ENCODE data around the gene SMCO3.

Gene SMCO3

GRCh38 chr12:14828892-14829291 is 14.9 kb upstream of the SMCO3 start:
- FAIRE-seq (no peak), DNase-seq (ENCODE audit: insufficient read length, low spot score) (no peak)
- TF ChIP-seq CTCF (IDR thresholded peaks at IDR 0.05; ENCODE audit: insufficient read depth, missing control alignments) = no peak

DNA sequence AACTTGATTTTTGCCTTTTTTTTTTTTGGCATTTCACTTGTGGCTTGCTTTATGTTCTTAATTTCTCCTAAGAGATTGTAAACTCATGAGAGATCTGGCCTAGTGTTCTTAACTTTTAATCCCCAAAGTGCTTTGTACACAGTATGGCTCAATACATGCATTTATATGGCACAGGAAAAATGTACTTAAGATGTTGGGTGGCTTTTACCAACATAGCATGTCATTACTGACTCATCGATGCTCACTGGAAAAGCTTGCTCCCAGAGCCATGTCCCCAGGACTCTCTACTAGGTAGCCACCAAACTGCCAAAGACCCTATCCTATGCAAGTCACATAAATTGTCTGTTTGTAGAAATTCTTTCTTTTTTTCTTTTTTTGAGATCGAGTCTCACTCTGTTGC is 13.1 kb upstream of the SMCO3 start:
- no peak for FAIRE-seq
- no peak for DNase-seq (ENCODE audit: insufficient read length, low spot score)
- TF ChIP-seq CTCF (IDR thresholded peaks at IDR 0.05; ENCODE audit: insufficient read depth, missing control alignments) = no peak

- FAIRE-seq (no peak), DNase-seq (ENCODE audit: insufficient read length, low spot score) (no peak)
- no peak for TF ChIP-seq CTCF (IDR thresholded peaks at IDR 0.05; ENCODE audit: insufficient read depth, missing control alignments)
These were observed 12.5 kb upstream of the SMCO3 start for GRCh38 chr12:14826491-14826890.

- TF ChIP-seq CTCF (IDR thresholded peaks at IDR 0.05; ENCODE audit: insufficient read depth, missing control alignments) = no peak
- no peak for FAIRE-seq
- DNase-seq (ENCODE audit: insufficient read length, low spot score) = no peak
These were observed 11.3 kb upstream of the SMCO3 start for GRCh38 chr12:14825256-14825655.

GRCh38 chr12:14824012-14824634 is 10.1 kb upstream of the SMCO3 start:
- FAIRE-seq = no peak
- no peak for TF ChIP-seq CTCF (IDR thresholded peaks at IDR 0.05; ENCODE audit: insufficient read depth, missing control alignments)

GRCh38 chr12:14811486-14811885 is 2.5 kb downstream of the SMCO3 start:
- FAIRE-seq = peak; percentile 35
- TF ChIP-seq CTCF (IDR thresholded peaks at IDR 0.05; ENCODE audit: insufficient read depth, missing control alignments) = no peak
- DNase-seq (ENCODE audit: insufficient read length, low spot score) = no peak

More at GRCh38 chr12:14824012-14824634, 10.1 kb upstream of the SMCO3 start:
- no peak for DNase-seq (ENCODE audit: insufficient read length, low spot score)

DNA sequence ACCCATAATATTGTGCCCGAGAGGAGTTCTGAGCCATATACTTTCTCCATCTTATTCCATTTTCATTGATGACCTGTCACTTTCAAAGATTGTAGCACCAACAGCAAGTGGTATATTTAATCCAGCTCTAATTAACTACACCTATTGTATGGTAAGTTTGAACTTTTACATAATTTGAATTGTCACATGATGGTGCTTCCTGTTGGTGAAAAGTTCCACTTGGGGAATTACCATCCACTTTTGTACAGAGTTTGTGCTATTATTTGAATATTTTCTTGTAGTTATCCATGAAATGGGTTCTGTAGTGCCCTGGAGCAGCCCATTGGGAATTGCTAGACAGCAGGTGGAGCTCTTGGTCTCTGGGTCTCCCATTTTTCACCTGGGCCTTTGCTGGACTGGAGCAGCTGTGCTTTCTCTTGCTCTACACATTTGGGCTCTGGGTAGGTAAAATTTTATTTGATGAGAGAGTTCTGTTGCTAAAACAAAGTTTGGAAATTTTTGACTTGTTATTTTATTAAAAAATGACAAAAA is 3.0 kb downstream of the SMCO3 start:
- DNase-seq (ENCODE audit: insufficient read length, low spot score) = no peak
- TF ChIP-seq CTCF (IDR thresholded peaks at IDR 0.05; ENCODE audit: insufficient read depth, missing control alignments) = peak; percentile 26
- FAIRE-seq = no peak
